Measurements from ENCODE around the gene CEP97.

The CEP97 gene

GRCh38 chr3:101718455-101718854 lies 6.0 kb upstream of the CEP97 start:
- no peak for DNase-seq (ENCODE audit: low read depth)
- no peak for TF ChIP-seq CTCF (IDR thresholded peaks at IDR 0.05; ENCODE audit: insufficient read depth, low read depth, low read length, missing control alignments)
- no peak overlapping the region for H3K4me3 ChIP-seq (ENCODE audit: low read depth, low read length)

- TF ChIP-seq CTCF (IDR thresholded peaks at IDR 0.05; ENCODE audit: insufficient read depth, low read depth, low read length, missing control alignments) = no peak
Observed at GRCh38 chr3:101719604-101720185, 4.7 kb upstream of the CEP97 start.

GRCh38 chr3:101720851-101721840 lies 3.3 kb upstream of the CEP97 start:
- TF ChIP-seq CTCF (IDR thresholded peaks at IDR 0.05; ENCODE audit: insufficient read depth, low read depth, low read length, missing control alignments) = no peak
- DNase-seq (ENCODE audit: low read depth) = no peak
- H3K4me3 ChIP-seq (ENCODE audit: low read depth, low read length) = no peak overlapping the region

More at GRCh38 chr3:101719604-101720185, 4.7 kb upstream of the CEP97 start:
- no peak for DNase-seq (ENCODE audit: low read depth)
- H3K4me3 ChIP-seq (ENCODE audit: low read depth, low read length) = no peak overlapping the region

- peak overlapping the region; percentile 23 for H3K4me3 ChIP-seq (ENCODE audit: low read depth, low read length)
- no peak for TF ChIP-seq CTCF (IDR thresholded peaks at IDR 0.05; ENCODE audit: insufficient read depth, low read depth, low read length, missing control alignments)
- peak; percentile 86 for DNase-seq (ENCODE audit: low read depth)
Observed at GRCh38 chr3:101722394-101723173, 1.8 kb upstream of the CEP97 start.

- no peak for TF ChIP-seq CTCF (IDR thresholded peaks at IDR 0.05; ENCODE audit: insufficient read depth, low read depth, low read length, missing control alignments)
- DNase-seq (ENCODE audit: low read depth) = peak; percentile 42
- H3K4me3 ChIP-seq (ENCODE audit: low read depth, low read length) = peak overlapping the region; percentile 89
Observed at GRCh38 chr3:101725194-101725889, 928 bp downstream of the CEP97 start.

GRCh38 chr3:101725890-101726275 lies 1.5 kb downstream of the CEP97 start:
- no peak for DNase-seq (ENCODE audit: low read depth)
- TF ChIP-seq CTCF (IDR thresholded peaks at IDR 0.05; ENCODE audit: insufficient read depth, low read depth, low read length, missing control alignments) = no peak
- H3K4me3 ChIP-seq (ENCODE audit: low read depth, low read length) = peak overlapping the region; percentile 89
